AG09309 (cell line): ENCODE results near the gene SNRNP25.

Experiments used
- DNase-seq: peaks from one replicate; pipeline ENCODE4 v3.0.0-alpha.2; 2010; ENCODE audit warnings: low read depth
- H3K4me3 ChIP-seq: 2 replicates; pipeline ENCODE4 v1.5.1; 2011; ENCODE audit warnings: mild to moderate bottlenecking, low read depth, low read length, moderate library complexity; ENCODE audit not compliant: control insufficient read depth
- CTCF ChIP-seq: IDR thresholded peaks from 2 replicates; pipeline ENCODE4 v1.5.1; 2011; ENCODE audit warnings: mild to moderate bottlenecking, low read depth, low read length, inconsistent platforms; ENCODE audit not compliant: insufficient read depth, control insufficient read depth; ENCODE audit errors: missing control alignments

Gene SNRNP25

DNA sequence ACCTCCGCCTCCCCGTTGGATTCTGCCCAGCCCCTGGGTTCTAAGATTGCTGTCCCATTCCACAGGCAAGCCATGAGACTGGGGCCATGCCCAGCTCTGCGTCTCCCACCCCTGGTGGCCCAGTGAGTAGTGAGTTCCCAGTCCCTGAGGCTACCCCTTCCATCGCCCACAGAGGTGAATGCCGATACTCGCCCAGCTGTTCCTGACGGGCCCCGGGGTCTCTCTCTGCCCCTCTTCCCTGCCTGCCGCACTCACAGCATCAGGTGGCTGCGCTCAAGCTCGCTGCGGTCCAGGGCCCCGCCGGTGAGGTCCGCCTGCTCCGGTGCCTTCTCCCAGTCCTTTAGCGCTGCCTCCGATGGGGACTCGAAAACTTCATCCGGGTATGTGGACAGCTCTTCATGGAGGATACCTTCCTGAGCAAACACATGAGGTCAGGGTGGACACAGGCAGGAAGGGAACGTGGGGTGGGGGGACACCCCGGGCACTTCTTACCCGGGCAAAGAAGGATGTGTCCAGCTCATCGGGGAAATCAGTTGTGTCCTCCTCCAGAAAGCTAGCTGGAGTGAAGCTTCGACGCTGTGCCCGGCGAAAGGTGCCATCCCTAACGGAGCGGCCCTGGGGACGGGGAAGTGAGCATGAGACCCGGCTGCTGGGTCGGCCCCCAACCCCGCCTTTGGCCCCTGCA is 8.8 kb downstream of the SNRNP25 start:
- TF ChIP-seq CTCF: no peak
- DNase-seq: no peak
- H3K4me3 ChIP-seq: no peak overlapping the region

- no peak for DNase-seq
- H3K4me3 ChIP-seq: no peak overlapping the region
- no peak for TF ChIP-seq CTCF
Observed at GRCh38 chr16:62968-63391, 9.4 kb downstream of the SNRNP25 start.

GRCh38 chr16:63466-63865 is 9.8 kb downstream of the SNRNP25 start:
- no peak for TF ChIP-seq CTCF
- no peak for DNase-seq
- no peak overlapping the region for H3K4me3 ChIP-seq

DNA sequence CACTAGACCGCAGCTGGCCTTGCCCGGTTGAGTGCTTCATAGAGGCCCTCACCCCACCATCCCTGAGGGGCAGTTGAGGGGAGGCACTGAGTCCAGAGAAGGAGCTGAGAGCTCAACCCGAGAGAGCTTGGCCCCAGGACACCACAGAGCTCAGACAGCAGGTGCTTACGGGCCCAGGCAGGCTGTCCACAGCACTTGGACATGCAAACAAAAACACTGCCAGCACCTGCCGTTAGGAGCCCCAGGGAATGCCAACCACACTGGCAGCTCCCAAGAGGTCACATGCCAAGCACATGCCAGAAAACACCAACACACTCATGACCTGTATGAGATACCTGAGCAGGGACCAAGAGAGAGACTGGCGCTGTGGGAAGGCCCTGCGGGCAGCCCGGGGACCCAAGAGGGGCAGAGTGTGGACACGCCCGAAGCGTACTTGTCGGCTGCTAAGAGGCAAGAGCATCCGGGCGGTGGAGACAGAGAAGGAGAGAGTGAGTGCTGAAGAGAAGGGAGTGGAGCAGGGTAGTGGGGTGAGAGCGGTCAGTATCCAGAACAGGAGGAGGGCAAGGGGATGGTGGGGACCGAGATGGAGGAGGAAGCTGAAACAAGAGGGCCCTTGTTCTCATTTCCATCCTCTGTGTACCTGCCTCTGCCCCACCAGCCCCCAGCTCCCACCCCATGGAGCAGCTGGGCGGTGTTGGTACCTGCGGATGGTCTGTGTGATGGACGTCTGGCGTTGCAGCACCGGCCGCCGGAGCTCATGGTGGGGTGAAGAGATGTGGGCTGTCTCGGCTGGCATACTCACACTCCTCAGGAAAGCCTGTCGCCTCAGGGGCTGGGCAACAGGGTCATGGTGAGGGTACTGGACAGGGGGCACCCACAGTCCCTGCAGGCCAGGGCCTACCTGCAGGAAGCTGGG is 10.6 kb downstream of the SNRNP25 start:
- DNase-seq: no peak
- no peak for TF ChIP-seq CTCF
- H3K4me3 ChIP-seq: no peak overlapping the region

GRCh38 chr16:64914-65255 is 11.3 kb downstream of the SNRNP25 start:
- no peak for TF ChIP-seq CTCF
- no peak overlapping the region for H3K4me3 ChIP-seq
- no peak for DNase-seq

DNA sequence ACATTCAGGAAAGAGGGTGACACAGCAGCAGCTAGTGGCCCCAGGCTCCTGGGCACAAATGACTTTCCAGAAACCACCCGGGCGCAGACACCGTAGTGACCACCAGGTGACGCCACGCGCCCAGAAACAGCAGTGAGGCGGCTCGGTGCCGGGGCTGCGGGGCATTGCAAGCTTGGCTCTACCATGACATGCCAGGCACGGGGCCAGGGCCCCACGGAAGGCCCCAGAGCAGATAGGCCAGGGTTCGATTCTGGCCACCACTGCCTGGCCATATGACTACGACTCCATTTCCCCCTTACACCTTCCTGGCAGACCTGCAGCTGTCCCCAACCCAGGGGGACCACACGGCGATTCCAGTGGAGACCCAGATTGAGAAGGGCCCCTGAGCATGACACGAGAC is 12.1 kb downstream of the SNRNP25 start:
- DNase-seq: no peak
- H3K4me3 ChIP-seq: no peak overlapping the region
- TF ChIP-seq CTCF: peak; percentile 99
